Kidney (tissue), 14 donors: ENCODE results near the gene ENTPD6. TPM values are rescaled to one million over a fixed set of nuclear protein-coding genes. Genes with fewer than 3 reads are reported as not detected.

Source experiments
- DNase-seq, 5 donors: peaks; one replicate each; pipeline ENCODE4 v3.0.0-alpha.2; 2013 to 2020
- FAIRE-seq: peaks from 2 replicates; lab custom pipeline; 2012; peaks lifted over from hg19 to GRCh38; lab: Jason Lieb, UNC
- H3K27ac ChIP-seq, 2 donors: one replicate each; pipeline ENCODE4 v1.7.0; 2013; ENCODE audit warnings: low read depth in 2 of 2, low read length in 2 of 2, inconsistent platforms in 1 of 2
- H3K27me3 ChIP-seq: one replicate; pipeline ENCODE4 v1.7.1; 2013; ENCODE audit warnings: low read length, inconsistent platforms; ENCODE audit not compliant: control insufficient read depth, insufficient read depth
- H3K36me3 ChIP-seq, 3 donors: one replicate each; pipeline versions ENCODE4 v1.7.0 to v1.7.1; 2013; ENCODE audit warnings: low read length in 3 of 3, control low read depth in 1 of 3, inconsistent platforms in 1 of 3; ENCODE audit not compliant: insufficient read depth in 3 of 3, control insufficient read depth in 2 of 3
- H3K4me1 ChIP-seq, 3 donors: one replicate each; pipeline versions ENCODE4 v1.7.0 to v1.7.1; 2013; ENCODE audit warnings: low read length in 3 of 3, inconsistent platforms in 1 of 3, low read depth in 1 of 3; ENCODE audit not compliant: control insufficient read depth in 2 of 3, insufficient read depth in 2 of 3
- H3K4me3 ChIP-seq, 3 donors: one replicate each; pipeline versions ENCODE4 v1.7.0 to v1.8.1; 2013; ENCODE audit warnings: low read length in 3 of 3, control low read depth in 1 of 3, inconsistent platforms in 1 of 3
- H3K9ac ChIP-seq, 3 donors: one replicate each; pipeline versions ENCODE4 v1.7.0 to v1.7.1; 2013; ENCODE audit warnings: low read length in 3 of 3, control low read depth in 1 of 3, inconsistent platforms in 1 of 3
- H3K9me3 ChIP-seq, 3 donors: one replicate each; pipeline versions ENCODE4 v1.7.0 to v1.7.1; 2013; ENCODE audit warnings: low read length in 3 of 3, control low read depth in 1 of 3, inconsistent platforms in 1 of 3; ENCODE audit not compliant: control insufficient read depth in 2 of 3, insufficient read depth in 1 of 3
- CTCF ChIP-seq: IDR thresholded peaks from 3 replicates; pipeline ENCODE4 v1.5.1; 2012; ENCODE audit warnings: mild to moderate bottlenecking, moderate library complexity, borderline replicate concordance; ENCODE audit not compliant: insufficient read depth; ENCODE audit errors: extremely low read depth
- intact Hi-C: fragments of 100-400 bp; cut with DNase I; formaldehyde crosslinking; loops from one replicate; pipeline ENCODE4 v1.11.1; 2022
- polyA plus RNA-seq: library from polyadenylated mRNA; stranded (reverse); fragments of 350-450 nt; fragmentation: Illumina TruSeq; extraction: RNeasy Lipid Tissue Mini Kit (QIAGEN cat#74804); gene quantifications from one replicate; pipeline ENCODE4 v1.2.3, GENCODE V29; 2014; ENCODE audit warnings: low read depth, low replicate concordance; ENCODE audit not compliant: insufficient read depth
- total RNA-seq: library from RNA; stranded (reverse); fragmentation: NEBNext Ultra II Directional; extraction: Animal tissue kit (Norgen Biotek cat#: 25700); gene quantifications from one replicate; pipeline ENCODE4 v1.2.1, GENCODE V29; 2021
- donor health status: control.
- donor health status: control.
- donor health status: control.
- donor health status: control.
- donor health status: control.
- donor health status: DM: yes; HTN: yes; CAD: no.
- donor health status: Normal renal cell carcinoma (clear cell type).

ENTPD6 gene
- total and polyA plus RNA-seq, 2 donors from 2014 or later, result 59.0 to 95.7 TPM

- DNase-seq (no peak), FAIRE-seq (no peak)
- no peaks in the 10 kb centered on the region for H3K27me3 ChIP-seq
- peaks cover 2 to 11% (median 10%) of the 10 kb centered on the region in 3 donors for H3K4me1 ChIP-seq
- no peak overlapping the region for H3K4me3 ChIP-seq
- no peak for TF ChIP-seq CTCF
- intact Hi-C loops, result no loop called here
- no peaks in the 10 kb centered on the region for H3K36me3 ChIP-seq
- H3K27ac ChIP-seq, result no peak overlapping the region
- no peaks in the 10 kb centered on the region for H3K9me3 ChIP-seq
- H3K9ac ChIP-seq, result no peak overlapping the region
Observed at GRCh38 chr20:25236450-25237304, 41.2 kb downstream of the ENTPD6 start.

GRCh38 chr20:25237610-25238318 is 42.3 kb downstream of the ENTPD6 start:
- H3K9ac ChIP-seq, result no peak overlapping the region
- H3K4me3 ChIP-seq, result no peak overlapping the region
- no peaks in the 10 kb centered on the region for H3K27me3 ChIP-seq
- H3K27ac ChIP-seq, result no peak overlapping the region
- H3K36me3 ChIP-seq, result no peaks in the 10 kb centered on the region
- peaks cover 2 to 10% (median 9%) of the 10 kb centered on the region in 3 donors for H3K4me1 ChIP-seq
- no peak for TF ChIP-seq CTCF
- intact Hi-C loops, result no loop called here
- no peak for FAIRE-seq
- H3K9me3 ChIP-seq, result no peaks in the 10 kb centered on the region
- DNase-seq, result no peak

GRCh38 chr20:25238319-25239037 is 43.0 kb downstream of the ENTPD6 start:
- Histone ChIP-seq H3K4me3 (no peak overlapping the region), H3K9ac (no peak overlapping the region), H3K27me3 (no peaks in the 10 kb centered on the region), H3K36me3 (no peaks in the 10 kb centered on the region), H3K27ac (no peak overlapping the region), H3K4me1 (peaks cover 2 to 4% (median 3%) of the 10 kb centered on the region in 3 donors), H3K9me3 (no peaks in the 10 kb centered on the region)
- no peak for TF ChIP-seq CTCF
- DNase-seq (no peak), FAIRE-seq (no peak)
- intact Hi-C loops, result no loop called here
